ENCODE results near the gene ZFAND3. TPM values are rescaled to one million over a fixed set of nuclear protein-coding genes. Genes with fewer than 3 reads are reported as not detected.
A peak's percentile ranks its signal among the peaks of the same experiment; 100 is the strongest.

The ZFAND3 gene
- total RNA-seq, 1 experiment from 2014 or later: 47.2 TPM

GRCh38 chr6:37860226-37860839 is 40.8 kb downstream of the ZFAND3 start:
- no peak overlapping the region for H3K27ac ChIP-seq (ENCODE audit: low read depth, low read length)
- ChIA-PET POLR2A (no interaction called here), RAD21 (ENCODE audit: low non-redundant PET in 1 of 2, low total read pairs in 2 of 2, uncharacterized antibody in 2 of 2, unreplicated experiment in 2 of 2) (no interaction called here), CTCF (interaction anchor here (0.8 to 1.5 kb wide), 4 partner anchors 9 to 118 kb away, joined by 3 to 7 read pairs (median 4); no protein-coding TSS in a partner anchor)
- no peaks in the 10 kb centered on the region for H3K27me3 ChIP-seq (ENCODE audit: insufficient read depth, low read length)
- H3K9me3 ChIP-seq (ENCODE audit: control insufficient read depth in 1 of 2, insufficient read depth in 1 of 2, low read depth in 1 of 2, low read length in 2 of 2): no peaks in the 10 kb centered on the region
- ATAC-seq (peak; percentile 58; the same call in 1 of the 2 replicates), DNase-seq (ENCODE audit: low read depth, low spot score) (peak; percentile 12)
- no peak overlapping the region for H2AFZ ChIP-seq (ENCODE audit: low read depth, low read length, poor library complexity, severe bottlenecking)
- intact Hi-C loops (cut with micrococcal nuclease): loop anchor here (2.0 kb wide), 1 partner anchor 70 kb away; no protein-coding TSS in a partner anchor
- no peak overlapping the region for H3K4me3 ChIP-seq (replicated peaks in 1 of 2; ENCODE audit: low read depth in 1 of 2, low read length in 2 of 2)
- H3K9ac ChIP-seq (ENCODE audit: low read length): no peak overlapping the region
- no peaks in the 10 kb centered on the region for H3K4me1 ChIP-seq (ENCODE audit: control insufficient read depth in 1 of 2, insufficient read depth in 2 of 2, low read length in 2 of 2)
- peaks cover 86% of the 10 kb centered on the region for H3K79me2 ChIP-seq (ENCODE audit: insufficient read depth, low read length)
- 0 out of 2 replicates have a peak, but pooled peaks cover 4% of the 10 kb centered on the region for H4K20me1 ChIP-seq (ENCODE audit: insufficient read depth)
- H3K4me2 ChIP-seq (ENCODE audit: low read length): no peak overlapping the region
- H3K9me2 ChIP-seq (ENCODE audit: insufficient read depth): no peaks in the 10 kb centered on the region
- peak; percentile 60 to 74 (median 69); a peak in 5 of 6 replicates for TF ChIP-seq CTCF (IDR thresholded peaks at IDR 0.05 in 2 of 3, conservative IDR thresholded peaks at IDR 0.05 in 1 of 3; ENCODE audit: borderline replicate concordance in 1 of 3, insufficient read depth in 1 of 3, low read depth in 2 of 3, low read length in 2 of 3)
- no peak for TF ChIP-seq YY1 (IDR thresholded peaks at IDR 0.05; ENCODE audit: extremely low read depth, insufficient replicate concordance, low read depth, low read length)
- TF ChIP-seq RAD21 (IDR thresholded peaks at IDR 0.05; ENCODE audit: low read depth): peak; percentile 54
- no peaks in the 10 kb centered on the region for H3K36me3 ChIP-seq (ENCODE audit: control insufficient read depth in 1 of 2, insufficient read depth in 2 of 2, low read length in 2 of 2)
- no TSS peak for BruUV-seq (replicated peaks)

GRCh38 chr6:37861452-37861851 is 41.9 kb downstream of the ZFAND3 start:
- CTCF ChIA-PET: no interaction called here
- RAD21 ChIA-PET (ENCODE audit: low non-redundant PET in 1 of 2, low total read pairs in 2 of 2, uncharacterized antibody in 2 of 2, unreplicated experiment in 2 of 2): no interaction called here
- Histone ChIP-seq H3K4me3 (replicated peaks in 1 of 2; ENCODE audit: low read depth in 1 of 2, low read length in 2 of 2) (no peak overlapping the region), H3K4me2 (ENCODE audit: low read length) (no peak overlapping the region), H3K9ac (ENCODE audit: low read length) (no peak overlapping the region), H3K27ac (ENCODE audit: low read depth, low read length) (no peak overlapping the region), H4K20me1 (ENCODE audit: insufficient read depth) (0 out of 2 replicates have a peak, but pooled peaks cover 4% of the 10 kb centered on the region), H3K9me2 (ENCODE audit: insufficient read depth) (no peaks in the 10 kb centered on the region), H3K36me3 (ENCODE audit: control insufficient read depth in 1 of 2, insufficient read depth in 2 of 2, low read length in 2 of 2) (no peaks in the 10 kb centered on the region), H3K9me3 (ENCODE audit: control insufficient read depth in 1 of 2, insufficient read depth in 1 of 2, low read depth in 1 of 2, low read length in 2 of 2) (no peaks in the 10 kb centered on the region), H3K4me1 (ENCODE audit: control insufficient read depth in 1 of 2, insufficient read depth in 2 of 2, low read length in 2 of 2) (peaks cover 0 to under 1% of the 10 kb centered on the region in 2 experiments; a peak in 2 of 4 replicates), H3K79me2 (ENCODE audit: insufficient read depth, low read length) (peaks cover 89% of the 10 kb centered on the region), H2AFZ (ENCODE audit: low read depth, low read length, poor library complexity, severe bottlenecking) (no peak overlapping the region), H3K27me3 (ENCODE audit: insufficient read depth, low read length) (no peaks in the 10 kb centered on the region)
- TF ChIP-seq CBX3 (IDR thresholded peaks at IDR 0.05; ENCODE audit: low read depth) (no peak), POLR2AphosphoS5 (IDR thresholded peaks at IDR 0.05; ENCODE audit: low read depth, low read length) (no peak), MAX (IDR thresholded peaks at IDR 0.05) (no peak), JUND (IDR thresholded peaks at IDR 0.05) (no peak), CTCF (IDR thresholded peaks at IDR 0.05 in 2 of 3, conservative IDR thresholded peaks at IDR 0.05 in 1 of 3; ENCODE audit: borderline replicate concordance in 1 of 3, insufficient read depth in 1 of 3, low read depth in 2 of 3, low read length in 2 of 3) (no peak), EZH2phosphoT487 (IDR thresholded peaks at IDR 0.05; ENCODE audit: borderline replicate concordance) (no peak), SIN3A (IDR thresholded peaks at IDR 0.05; ENCODE audit: low read depth) (no peak), ELF1 (IDR thresholded peaks at IDR 0.05; ENCODE audit: borderline replicate concordance, low read depth) (no peak), ZBTB33 (IDR thresholded peaks at IDR 0.05; ENCODE audit: extremely low read depth, insufficient replicate concordance, low read length) (no peak)
- no peak for DNase-seq (ENCODE audit: low read depth, low spot score)
- intact Hi-C loops (cut with micrococcal nuclease): loop anchor here (2.0 kb wide), 1 partner anchor 71 kb away; no protein-coding TSS in a partner anchor
- BruUV-seq (replicated peaks): no TSS peak
- ATAC-seq: no peak
- POLR2A ChIA-PET: no interaction called here
